MCF 10A (cell line): ENCODE data around the gene C20orf173. TPM values are rescaled to one million over a fixed set of nuclear protein-coding genes. Genes with fewer than 3 reads are reported as not detected.

ENCODE experiments used
- Bru-seq: library from RNA; stranded (reverse); fragments of 400-500 nt; gene quantifications from one replicate; lab custom pipeline; 2021; lab: Mats Ljungman, UMichigan
- BruChase-seq, 2 experiments: library from RNA; stranded (reverse); fragments of 400-500 nt; gene quantifications; one replicate each; lab custom pipeline; 2021; lab: Mats Ljungman, UMichigan
- BruUV-seq: library from RNA; stranded (reverse); fragments of 400-500 nt; replicated peaks from 2 replicates; lab custom pipeline; 2021; lab: Mats Ljungman, UMichigan
- CTCF ChIA-PET: fragments of 300-600 bp; sonication (Branson Sonifier 250); formaldehyde crosslinking; extraction: SDS; loops from one replicate; lab custom pipeline; 2021; ENCODE audit warnings: antibody characterized with exemption, inconsistent platforms; lab: Yijun Ruan, JAX
- POLR2A ChIA-PET: fragments of 300-600, 350-650 bp; sonication (Branson Sonifier 250); formaldehyde crosslinking; extraction: SDS; loops from one replicate; lab custom pipeline; 2020; ENCODE audit warnings: antibody characterized with exemption, inconsistent platforms; lab: Yijun Ruan, JAX
- DNase-seq: peaks from one replicate; pipeline ENCODE4 v3.0.0-alpha.2; 2018; ENCODE audit not compliant: unreplicated experiment
- H3K27ac Mint-ChIP-seq: one replicate; pipeline ENCODE4 v1.8.0; 2022; ENCODE audit warnings: mild to moderate bottlenecking, low read depth, mixed read lengths; ENCODE audit not compliant: unreplicated experiment
- H3K27me3 Mint-ChIP-seq: one replicate; pipeline ENCODE4 v1.8.0; 2022; ENCODE audit warnings: mixed read lengths; ENCODE audit not compliant: insufficient read depth, unreplicated experiment
- H3K36me3 Mint-ChIP-seq: one replicate; pipeline ENCODE4 v1.8.0; 2022; ENCODE audit warnings: mild to moderate bottlenecking, moderate library complexity, mixed read lengths; ENCODE audit not compliant: insufficient read depth, unreplicated experiment
- H3K4me1 Mint-ChIP-seq: one replicate; pipeline ENCODE4 v1.8.0; 2022; ENCODE audit warnings: mixed read lengths; ENCODE audit not compliant: insufficient read depth, unreplicated experiment
- H3K4me3 Mint-ChIP-seq: one replicate; pipeline ENCODE4 v1.8.0; 2022; ENCODE audit warnings: mild to moderate bottlenecking, moderate library complexity, mixed read lengths; ENCODE audit not compliant: unreplicated experiment
- H3K9me3 Mint-ChIP-seq: one replicate; pipeline ENCODE4 v1.8.0; 2022; ENCODE audit warnings: mixed read lengths; ENCODE audit not compliant: unreplicated experiment
- CTCF ChIP-seq: fragments of 200-600 bp; IDR thresholded peaks from one replicate; pipeline ENCODE4 v1.8.0; 2022; ENCODE audit warnings: antibody characterized with exemption, mild to moderate bottlenecking; ENCODE audit not compliant: unreplicated experiment
- intact Hi-C: fragments of 100-400 bp; cut with micrococcal nuclease; formaldehyde crosslinking; loops from 2 replicates; pipeline ENCODE4 v1.14.1; 2022
- long read RNA-seq: library from polyadenylated mRNA; stranded (forward); transcript quantifications from one replicate; pipeline ENCODE4 v2.0.0, GENCODE V29; 2022
- total RNA-seq: library from RNA; stranded (reverse); gene quantifications from 2 replicates; pipeline ENCODE4 v1.2.3, GENCODE V29; 2022

The C20orf173 gene
- total RNA-seq = not detected in 2 replicates
- Bru-seq, nascent RNA = not detected
- BruChase-seq, experiment 1, labeled RNA remaining after a 6-hour chase = percentile 6 among the genes with signal in this experiment
- not detected for BruChase-seq, experiment 2, labeled RNA remaining after a 2-hour chase
- long read RNA-seq = 0 reads

- no peak for DNase-seq
- CTCF ChIA-PET = interaction anchor here (0.7 kb wide), 1 partner anchor 314 kb away, joined by 3 read pairs; no protein-coding TSS in a partner anchor
- no peak within 1 kb of the TSS for H3K4me3 Mint-ChIP-seq
- H3K27me3 Mint-ChIP-seq = no peaks in the 10 kb centered on the region
- H3K9me3 Mint-ChIP-seq = no peaks in the 10 kb centered on the region
- intact Hi-C loops = no loop called here
- POLR2A ChIA-PET = interaction anchor here (3.6 kb wide), 1 partner anchor 12 kb away, joined by 11 read pairs; the partner anchor contains the start of gene ERGIC3
- no peak within 1 kb of the TSS for H3K27ac Mint-ChIP-seq
- H3K4me1 Mint-ChIP-seq = no peaks in the 10 kb centered on the region
- peaks cover 7% of the 10 kb centered on the region for H3K36me3 Mint-ChIP-seq
- no TSS peak for BruUV-seq
- TF ChIP-seq CTCF = no peak
These were observed at the start of gene C20orf173 for GRCh38 chr20:35529552-35529951. Gene C20orf173 (minus strand): TSS chr20:35529652. CDS start chr20:35529373, 279 bp downstream.

- POLR2A ChIA-PET = interaction anchor here (0.6 to 1.9 kb wide), 2 partner anchors 73 to 84 kb away, joined by 3 to 4 read pairs; no protein-coding TSS in a partner anchor
- TF ChIP-seq CTCF = no peak
- no TSS peak for BruUV-seq
- Mint-ChIP-seq H3K9me3 (no peaks in the 10 kb centered on the region), H3K4me1 (no peaks in the 10 kb centered on the region), H3K27me3 (no peaks in the 10 kb centered on the region), H3K4me3 (no peak overlapping the region), H3K36me3 (no peaks in the 10 kb centered on the region), H3K27ac (no peak overlapping the region)
- CTCF ChIA-PET = interaction anchor here (0.8 kb wide), 2 partner anchors 9 to 116 kb away, joined by 3 read pairs; no protein-coding TSS in a partner anchor
- intact Hi-C loops = no loop called here
- no peak for DNase-seq
These were observed 49.7 kb upstream of the C20orf173 start for GRCh38 chr20:35579196-35579595.

GRCh38 chr20:35578469-35578868 is 49.0 kb upstream of the C20orf173 start:
- no TSS peak for BruUV-seq
- POLR2A ChIA-PET = interaction anchor here (0.6 to 1.9 kb wide), 2 partner anchors 28 to 85 kb away, joined by 3 to 4 read pairs; no protein-coding TSS in a partner anchor
- no peak for DNase-seq

More at GRCh38 chr20:35578469-35578868, 49.0 kb upstream of the C20orf173 start:
- CTCF ChIA-PET = interaction anchor here (0.6 kb wide), 1 partner anchor 462 kb away, joined by 4 read pairs; no protein-coding TSS in a partner anchor
- H3K27ac Mint-ChIP-seq = no peak overlapping the region
- no peaks in the 10 kb centered on the region for H3K36me3 Mint-ChIP-seq
- no peak overlapping the region for H3K4me3 Mint-ChIP-seq
- TF ChIP-seq CTCF = no peak
- no peaks in the 10 kb centered on the region for H3K27me3 Mint-ChIP-seq
- H3K9me3 Mint-ChIP-seq = no peaks in the 10 kb centered on the region
- intact Hi-C loops = no loop called here
- no peaks in the 10 kb centered on the region for H3K4me1 Mint-ChIP-seq
